Measurements from ENCODE around the gene PRLR.

DNA sequence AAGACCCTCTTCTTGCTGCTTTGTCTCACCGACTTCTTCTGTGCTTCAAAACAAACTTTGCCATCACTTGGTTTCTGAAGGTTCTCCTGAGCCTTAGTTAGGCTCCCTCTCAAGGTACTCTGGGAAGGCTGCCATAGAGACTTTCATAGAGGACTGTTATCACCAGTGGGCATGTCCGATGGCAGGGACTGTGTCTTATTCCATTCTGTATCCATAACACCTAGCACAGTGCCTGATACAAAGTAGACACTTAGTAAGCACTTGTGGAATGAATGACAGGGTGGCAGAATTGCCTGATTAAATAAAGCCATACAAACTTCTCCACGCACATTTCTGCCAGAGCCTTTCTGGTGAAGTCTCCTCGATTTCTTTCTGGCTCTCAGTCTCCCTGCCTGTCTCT, 215.2 kb downstream of the PRLR start:
- TF ChIP-seq, protein P1, sequence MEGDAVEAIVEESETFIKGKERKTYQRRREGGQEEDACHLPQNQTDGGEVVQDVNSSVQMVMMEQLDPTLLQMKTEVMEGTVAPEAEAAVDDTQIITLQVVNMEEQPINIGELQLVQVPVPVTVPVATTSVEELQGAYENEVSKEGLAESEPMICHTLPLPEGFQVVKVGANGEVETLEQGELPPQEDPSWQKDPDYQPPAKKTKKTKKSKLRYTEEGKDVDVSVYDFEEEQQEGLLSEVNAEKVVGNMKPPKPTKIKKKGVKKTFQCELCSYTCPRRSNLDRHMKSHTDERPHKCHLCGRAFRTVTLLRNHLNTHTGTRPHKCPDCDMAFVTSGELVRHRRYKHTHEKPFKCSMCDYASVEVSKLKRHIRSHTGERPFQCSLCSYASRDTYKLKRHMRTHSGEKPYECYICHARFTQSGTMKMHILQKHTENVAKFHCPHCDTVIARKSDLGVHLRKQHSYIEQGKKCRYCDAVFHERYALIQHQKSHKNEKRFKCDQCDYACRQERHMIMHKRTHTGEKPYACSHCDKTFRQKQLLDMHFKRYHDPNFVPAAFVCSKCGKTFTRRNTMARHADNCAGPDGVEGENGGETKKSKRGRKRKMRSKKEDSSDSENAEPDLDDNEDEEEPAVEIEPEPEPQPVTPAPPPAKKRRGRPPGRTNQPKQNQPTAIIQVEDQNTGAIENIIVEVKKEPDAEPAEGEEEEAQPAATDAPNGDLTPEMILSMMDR (conservative IDR thresholded peaks at IDR 0.05; ENCODE audit: low read depth in 2 of 2), result no peak
- no peak for TF ChIP-seq EZH2 (IDR thresholded peaks at IDR 0.05; ENCODE audit: low read depth, unreplicated experiment)
- TF ChIP-seq POLR2AphosphoS5 (IDR thresholded peaks at IDR 0.05; ENCODE audit: low read depth), result no peak
- no peak for TF ChIP-seq EZH2phosphoT487 (IDR thresholded peaks at IDR 0.05; ENCODE audit: unreplicated experiment)
- no peak for TF ChIP-seq JUNB (IDR thresholded peaks at IDR 0.05; ENCODE audit: unreplicated experiment)
- TF ChIP-seq REST (IDR thresholded peaks at IDR 0.05; ENCODE audit: unreplicated experiment), result no peak
- TF ChIP-seq CREB1 (CRISPR knock-in tag; IDR thresholded peaks at IDR 0.05; ENCODE audit: low read depth), result no peak
- TF ChIP-seq NANOG (IDR thresholded peaks at IDR 0.05; ENCODE audit: borderline replicate concordance), result no peak
- TF ChIP-seq, protein P2, sequence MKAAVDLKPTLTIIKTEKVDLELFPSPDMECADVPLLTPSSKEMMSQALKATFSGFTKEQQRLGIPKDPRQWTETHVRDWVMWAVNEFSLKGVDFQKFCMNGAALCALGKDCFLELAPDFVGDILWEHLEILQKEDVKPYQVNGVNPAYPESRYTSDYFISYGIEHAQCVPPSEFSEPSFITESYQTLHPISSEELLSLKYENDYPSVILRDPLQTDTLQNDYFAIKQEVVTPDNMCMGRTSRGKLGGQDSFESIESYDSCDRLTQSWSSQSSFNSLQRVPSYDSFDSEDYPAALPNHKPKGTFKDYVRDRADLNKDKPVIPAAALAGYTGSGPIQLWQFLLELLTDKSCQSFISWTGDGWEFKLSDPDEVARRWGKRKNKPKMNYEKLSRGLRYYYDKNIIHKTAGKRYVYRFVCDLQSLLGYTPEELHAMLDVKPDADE (IDR thresholded peaks at IDR 0.05), result no peak
